ENCODE data around the gene TRPV5. TPM values are rescaled to one million over a fixed set of nuclear protein-coding genes. Genes with fewer than 3 reads are reported as not detected.

TRPV5 gene
- total and polyA plus RNA-seq, 4 donors, result not detected

DNA sequence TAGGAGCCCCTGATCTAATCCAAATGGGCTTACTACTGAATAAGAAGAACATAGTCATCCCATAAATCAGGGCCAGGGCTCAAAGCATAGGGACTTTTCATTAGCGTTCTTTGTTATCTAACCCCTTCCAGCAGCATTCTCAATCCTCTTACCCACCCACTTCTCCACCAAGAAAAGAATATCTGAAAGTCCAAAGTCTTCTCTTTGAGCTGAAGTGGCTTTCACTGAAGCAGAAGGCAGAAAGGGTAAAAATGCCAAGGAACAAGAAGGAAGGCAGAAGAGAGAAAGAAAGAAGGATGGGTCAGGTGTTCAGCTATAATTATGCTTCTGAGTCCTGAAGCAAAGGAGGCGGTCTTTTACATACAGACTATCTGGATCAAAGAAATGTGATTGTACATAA, 10.2 kb downstream of the TRPV5 start:
- WGBS, 2 donors, result 49 to 50% methylated on average over 2 of the region's 2 CpGs
- intact Hi-C loops (cut with DNase I), result no loop called here
- Histone ChIP-seq H3K36me3 (ENCODE audit: control insufficient read depth in 1 of 2, insufficient read depth in 2 of 2, low read length in 1 of 2) (no peaks in the 10 kb centered on the region), H3K27ac (ENCODE audit: low read depth in 1 of 2, low read length in 2 of 2) (no peak overlapping the region), H3K4me3 (ENCODE audit: low read length in 2 of 2) (no peak overlapping the region), H3K27me3 (ENCODE audit: control insufficient read depth in 1 of 2, insufficient read depth in 2 of 2, low read length in 1 of 2) (no peaks in the 10 kb centered on the region), H3K4me1 (ENCODE audit: control insufficient read depth in 1 of 2, insufficient read depth in 2 of 2, low read length in 2 of 2) (no peaks in the 10 kb centered on the region), H3K9me3 (ENCODE audit: control insufficient read depth, low read length) (no peaks in the 10 kb centered on the region)
- DNase-seq, result no peak
- ATAC-seq (ENCODE audit: low FRiP score), result no peak

DNA sequence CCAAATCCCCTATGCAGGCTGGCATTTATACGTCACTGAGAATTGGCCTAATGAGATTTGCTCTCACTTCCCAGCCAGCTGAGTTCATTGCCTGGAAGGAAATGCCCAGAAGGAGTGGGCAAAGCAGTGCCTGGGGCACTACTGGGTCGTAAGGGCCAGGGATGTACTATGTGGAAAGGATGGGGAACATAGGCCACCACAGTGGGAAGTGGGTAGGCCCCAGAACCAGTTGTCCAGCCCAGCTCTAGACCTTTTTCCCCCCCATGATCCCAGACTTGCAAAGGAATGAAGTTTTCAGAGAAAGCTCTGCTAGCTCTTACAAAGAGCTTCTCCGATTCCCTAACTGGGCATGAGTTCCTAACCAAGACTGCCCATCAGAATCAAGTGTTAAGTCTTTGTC, 13.9 kb downstream of the TRPV5 start:
- WGBS, 2 donors, result 86 to 87% methylated on average over 3 of the region's 3 CpGs
- intact Hi-C loops (cut with DNase I), result no loop called here
- no peak for ATAC-seq (ENCODE audit: low FRiP score)

DNA sequence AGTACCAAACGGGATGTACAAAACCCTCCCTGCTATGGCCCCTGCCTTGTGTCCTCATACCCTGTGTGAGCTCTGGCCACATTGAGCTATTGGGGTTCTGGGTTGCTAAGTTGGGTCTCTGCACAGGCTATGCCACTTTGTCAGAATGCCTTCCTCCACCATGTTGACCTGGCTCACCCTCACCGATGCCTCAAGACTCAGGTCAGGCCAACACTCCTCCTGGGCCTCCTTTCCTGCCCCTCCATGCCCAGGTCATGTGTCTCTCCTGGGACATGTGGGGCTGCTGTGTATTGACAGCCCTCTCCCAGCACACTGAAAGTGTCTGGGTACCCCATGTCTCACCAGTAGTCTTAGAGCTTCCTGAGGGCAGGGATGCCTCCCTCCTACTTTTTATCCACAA, 14.6 kb downstream of the TRPV5 start:
- no peaks in the 10 kb centered on the region for H3K36me3 ChIP-seq (ENCODE audit: control insufficient read depth in 1 of 2, insufficient read depth in 2 of 2, low read length in 1 of 2)
- no peak overlapping the region for H3K4me3 ChIP-seq (ENCODE audit: low read length in 2 of 2)
- no peaks in the 10 kb centered on the region for H3K9me3 ChIP-seq (ENCODE audit: control insufficient read depth, low read length)
- H3K27ac ChIP-seq (ENCODE audit: low read depth in 1 of 2, low read length in 2 of 2), result no peak overlapping the region
- ATAC-seq (ENCODE audit: low FRiP score), result no peak
- H3K4me1 ChIP-seq (ENCODE audit: control insufficient read depth in 1 of 2, insufficient read depth in 2 of 2, low read length in 2 of 2), result no peaks in the 10 kb centered on the region
- intact Hi-C loops (cut with DNase I), result no loop called here
- H3K27me3 ChIP-seq (ENCODE audit: control insufficient read depth in 1 of 2, insufficient read depth in 2 of 2, low read length in 1 of 2), result no peaks in the 10 kb centered on the region
- DNase-seq, result no peak
- WGBS, 2 donors, result 74 to 81% methylated on average over 2 of the region's 2 CpGs

More for the DNA sequence above, 13.9 kb downstream of the TRPV5 start:
- no peaks in the 10 kb centered on the region for H3K27me3 ChIP-seq (ENCODE audit: control insufficient read depth in 1 of 2, insufficient read depth in 2 of 2, low read length in 1 of 2)
- no peaks in the 10 kb centered on the region for H3K9me3 ChIP-seq (ENCODE audit: control insufficient read depth, low read length)
- no peaks in the 10 kb centered on the region for H3K36me3 ChIP-seq (ENCODE audit: control insufficient read depth in 1 of 2, insufficient read depth in 2 of 2, low read length in 1 of 2)
- no peak for DNase-seq
- no peaks in the 10 kb centered on the region for H3K4me1 ChIP-seq (ENCODE audit: control insufficient read depth in 1 of 2, insufficient read depth in 2 of 2, low read length in 2 of 2)
- no peak overlapping the region for H3K4me3 ChIP-seq (ENCODE audit: low read length in 2 of 2)
- H3K27ac ChIP-seq (ENCODE audit: low read depth in 1 of 2, low read length in 2 of 2), result no peak overlapping the region

DNA sequence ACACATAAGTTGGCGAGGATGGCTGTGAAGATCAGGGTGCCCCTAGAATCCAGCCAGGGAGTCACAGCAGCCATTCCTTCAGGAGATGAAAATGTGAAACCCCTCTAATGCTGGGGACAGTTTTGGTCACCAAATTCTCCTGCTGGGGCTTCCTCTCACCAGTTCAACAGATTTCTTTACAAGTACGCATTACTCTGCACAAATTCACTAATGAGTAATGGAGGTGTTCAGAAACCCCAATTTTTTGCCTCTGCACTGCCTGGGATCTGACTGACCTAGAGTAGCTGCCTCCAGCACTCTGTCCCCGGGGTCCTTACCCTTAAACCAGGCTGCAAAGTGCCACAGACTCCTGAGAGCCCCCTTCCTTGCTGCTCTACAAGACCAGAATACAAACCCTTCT, 16.1 kb downstream of the TRPV5 start:
- WGBS, 2 donors, result 80 to 81% methylated on average over 3 of the region's 3 CpGs
- intact Hi-C loops (cut with DNase I), result no loop called here
- no peak for ATAC-seq (ENCODE audit: low FRiP score)
- Histone ChIP-seq H3K9me3 (ENCODE audit: control insufficient read depth, low read length) (no peaks in the 10 kb centered on the region), H3K27me3 (ENCODE audit: control insufficient read depth in 1 of 2, insufficient read depth in 2 of 2, low read length in 1 of 2) (no peaks in the 10 kb centered on the region), H3K4me1 (ENCODE audit: control insufficient read depth in 1 of 2, insufficient read depth in 2 of 2, low read length in 2 of 2) (no peaks in the 10 kb centered on the region), H3K36me3 (ENCODE audit: control insufficient read depth in 1 of 2, insufficient read depth in 2 of 2, low read length in 1 of 2) (no peaks in the 10 kb centered on the region), H3K4me3 (ENCODE audit: low read length in 2 of 2) (no peak overlapping the region), H3K27ac (ENCODE audit: low read depth in 1 of 2, low read length in 2 of 2) (no peak overlapping the region)
- DNase-seq, result no peak

DNA sequence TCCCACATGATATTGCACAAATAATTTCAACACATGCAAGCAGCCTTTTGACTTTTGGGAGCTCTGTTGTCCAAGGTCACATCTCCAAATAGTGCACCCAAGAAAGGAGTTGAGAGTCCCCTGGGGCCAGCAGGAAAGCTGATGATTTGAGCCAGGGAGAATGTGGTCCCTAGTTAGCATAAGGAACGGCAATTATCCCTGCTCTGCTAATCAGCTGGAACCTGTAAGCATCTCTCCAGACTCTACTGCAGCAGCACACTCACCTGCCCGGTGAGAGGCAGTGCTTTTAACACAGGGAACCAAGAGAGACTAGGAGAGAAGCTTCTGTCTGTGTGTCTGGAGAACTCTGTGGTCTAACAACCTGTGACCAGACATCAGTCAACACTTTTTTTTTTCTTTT, 17.0 kb downstream of the TRPV5 start:
- intact Hi-C loops (cut with DNase I), result no loop called here
- no peaks in the 10 kb centered on the region for H3K36me3 ChIP-seq (ENCODE audit: control insufficient read depth in 1 of 2, insufficient read depth in 2 of 2, low read length in 1 of 2)
- ATAC-seq (ENCODE audit: low FRiP score), result no peak
- DNase-seq, result no peak
- WGBS, 2 donors, result 31 to 47% methylated on average over 2 of the region's 2 CpGs
- H3K4me1 ChIP-seq (ENCODE audit: control insufficient read depth in 1 of 2, insufficient read depth in 2 of 2, low read length in 2 of 2), result no peaks in the 10 kb centered on the region
- H3K4me3 ChIP-seq (ENCODE audit: low read length in 2 of 2), result no peak overlapping the region
- H3K9me3 ChIP-seq (ENCODE audit: control insufficient read depth, low read length), result no peaks in the 10 kb centered on the region
- H3K27ac ChIP-seq (ENCODE audit: low read depth in 1 of 2, low read length in 2 of 2), result no peak overlapping the region
- H3K27me3 ChIP-seq (ENCODE audit: control insufficient read depth in 1 of 2, insufficient read depth in 2 of 2, low read length in 1 of 2), result no peaks in the 10 kb centered on the region

DNA sequence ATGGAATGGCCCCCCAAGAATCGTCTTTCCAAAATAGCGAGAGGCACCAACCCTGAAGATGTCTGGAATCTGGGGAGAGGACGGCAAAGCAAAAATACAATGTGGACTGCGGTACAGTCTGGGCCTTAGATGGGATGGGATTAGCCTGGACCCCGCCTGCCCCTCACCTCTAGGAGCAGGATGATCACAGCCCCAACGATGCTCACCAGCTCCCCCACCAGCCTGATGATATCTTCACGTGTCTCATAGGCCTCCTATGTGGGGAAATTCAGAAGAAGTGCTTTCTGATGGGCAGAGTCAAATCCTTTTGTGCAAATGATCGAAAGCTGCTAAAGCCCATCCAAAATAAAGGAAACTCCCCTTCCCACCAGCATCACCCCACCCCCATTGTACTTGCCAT, 18.2 kb downstream of the TRPV5 start:
- Histone ChIP-seq H3K4me3 (ENCODE audit: low read length in 2 of 2) (no peak overlapping the region), H3K9me3 (ENCODE audit: control insufficient read depth, low read length) (no peaks in the 10 kb centered on the region), H3K4me1 (ENCODE audit: control insufficient read depth in 1 of 2, insufficient read depth in 2 of 2, low read length in 2 of 2) (no peaks in the 10 kb centered on the region), H3K27me3 (ENCODE audit: control insufficient read depth in 1 of 2, insufficient read depth in 2 of 2, low read length in 1 of 2) (no peaks in the 10 kb centered on the region), H3K27ac (ENCODE audit: low read depth in 1 of 2, low read length in 2 of 2) (no peak overlapping the region), H3K36me3 (ENCODE audit: control insufficient read depth in 1 of 2, insufficient read depth in 2 of 2, low read length in 1 of 2) (no peaks in the 10 kb centered on the region)
- WGBS, 2 donors, result 89 to 91% methylated on average over 8 of the region's 8 CpGs
- no peak for DNase-seq
- intact Hi-C loops (cut with DNase I), result no loop called here
- ATAC-seq (ENCODE audit: low FRiP score), result no peak

DNA sequence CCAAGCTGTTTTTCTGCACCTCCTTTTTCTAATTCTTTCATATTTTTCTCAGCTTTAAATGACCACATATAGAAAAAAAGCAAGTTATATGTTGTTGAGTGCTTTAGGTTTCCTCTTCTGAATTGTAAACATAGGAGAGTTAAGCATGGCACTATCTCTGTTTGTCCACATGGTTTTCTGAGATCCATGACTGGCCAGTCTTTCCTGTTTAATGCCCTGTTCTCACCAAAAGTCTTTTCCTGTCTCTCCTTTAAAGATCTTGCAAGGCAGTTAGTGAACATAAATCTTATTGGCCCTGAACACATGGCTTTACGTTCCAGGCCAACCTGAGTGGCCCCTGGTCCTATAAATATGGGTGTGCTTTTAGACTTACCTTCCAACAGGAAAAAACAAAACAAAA, 19.4 kb downstream of the TRPV5 start:
- DNase-seq (no peak), ATAC-seq (ENCODE audit: low FRiP score) (no peak)
- Histone ChIP-seq H3K36me3 (ENCODE audit: control insufficient read depth in 1 of 2, insufficient read depth in 2 of 2, low read length in 1 of 2) (no peaks in the 10 kb centered on the region), H3K27ac (ENCODE audit: low read depth in 1 of 2, low read length in 2 of 2) (no peak overlapping the region), H3K27me3 (ENCODE audit: control insufficient read depth in 1 of 2, insufficient read depth in 2 of 2, low read length in 1 of 2) (no peaks in the 10 kb centered on the region), H3K4me3 (ENCODE audit: low read length in 2 of 2) (no peak overlapping the region), H3K4me1 (ENCODE audit: control insufficient read depth in 1 of 2, insufficient read depth in 2 of 2, low read length in 2 of 2) (no peaks in the 10 kb centered on the region), H3K9me3 (ENCODE audit: control insufficient read depth, low read length) (no peaks in the 10 kb centered on the region)
- WGBS, 2 donors, result 63% methylated on average over 1 of the region's 1 CpG
- intact Hi-C loops (cut with DNase I), result no loop called here

DNA sequence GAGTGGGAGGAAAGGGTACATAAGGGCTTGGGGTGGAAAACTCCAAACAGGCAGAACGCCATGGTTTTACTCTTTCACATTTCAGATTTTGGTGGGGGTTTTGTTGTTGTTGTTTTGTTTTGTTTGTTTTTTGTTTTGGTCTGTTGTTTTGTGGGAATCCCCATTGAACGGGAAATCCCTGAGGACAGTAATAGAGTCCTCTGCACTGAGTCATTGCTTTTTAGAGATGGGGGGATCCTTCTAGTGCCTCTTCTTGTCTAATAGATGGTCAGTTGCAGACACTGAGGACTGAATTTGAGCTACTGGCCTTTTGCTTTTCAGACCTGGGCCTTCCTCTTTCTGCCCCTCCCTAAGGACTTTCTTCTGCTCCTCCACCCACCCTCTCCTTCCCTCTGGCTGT, 20.0 kb downstream of the TRPV5 start:
- WGBS, 2 donors, result 80 to 85% methylated on average over 2 of the region's 2 CpGs
- Histone ChIP-seq H3K9me3 (ENCODE audit: control insufficient read depth, low read length) (no peaks in the 10 kb centered on the region), H3K4me1 (ENCODE audit: control insufficient read depth in 1 of 2, insufficient read depth in 2 of 2, low read length in 2 of 2) (no peaks in the 10 kb centered on the region), H3K4me3 (ENCODE audit: low read length in 2 of 2) (no peak overlapping the region), H3K27ac (ENCODE audit: low read depth in 1 of 2, low read length in 2 of 2) (no peak overlapping the region), H3K36me3 (ENCODE audit: control insufficient read depth in 1 of 2, insufficient read depth in 2 of 2, low read length in 1 of 2) (no peaks in the 10 kb centered on the region), H3K27me3 (ENCODE audit: control insufficient read depth in 1 of 2, insufficient read depth in 2 of 2, low read length in 1 of 2) (no peaks in the 10 kb centered on the region)
- intact Hi-C loops (cut with DNase I), result no loop called here
- no peak for ATAC-seq (ENCODE audit: low FRiP score)
- DNase-seq, result no peak

DNA sequence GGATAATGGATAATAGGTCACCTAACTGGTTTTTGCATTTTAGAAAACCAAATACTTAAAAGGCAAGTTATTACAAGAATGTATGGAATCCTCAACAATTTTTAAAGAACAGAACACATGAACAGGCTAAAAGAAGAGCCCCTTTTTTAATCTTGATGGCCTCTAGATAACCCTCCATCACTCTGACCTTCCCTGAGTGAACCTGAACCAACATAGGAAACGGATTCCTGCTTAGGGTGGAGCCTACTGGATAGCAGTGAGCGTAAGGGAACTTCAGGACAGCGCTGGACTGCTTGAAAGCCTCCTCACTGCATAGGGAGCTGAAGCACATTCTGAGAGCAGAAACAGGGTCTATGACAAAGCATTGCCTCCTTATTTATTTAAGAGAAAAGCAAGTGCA, 20.5 kb downstream of the TRPV5 start:
- no peak for DNase-seq
- ATAC-seq (ENCODE audit: low FRiP score), result no peak
- Histone ChIP-seq H3K9me3 (ENCODE audit: control insufficient read depth, low read length) (no peaks in the 10 kb centered on the region), H3K27me3 (ENCODE audit: control insufficient read depth in 1 of 2, insufficient read depth in 2 of 2, low read length in 1 of 2) (no peaks in the 10 kb centered on the region), H3K36me3 (ENCODE audit: control insufficient read depth in 1 of 2, insufficient read depth in 2 of 2, low read length in 1 of 2) (no peaks in the 10 kb centered on the region), H3K4me1 (ENCODE audit: control insufficient read depth in 1 of 2, insufficient read depth in 2 of 2, low read length in 2 of 2) (no peaks in the 10 kb centered on the region), H3K4me3 (ENCODE audit: low read length in 2 of 2) (no peak overlapping the region), H3K27ac (ENCODE audit: low read depth in 1 of 2, low read length in 2 of 2) (no peak overlapping the region)
- intact Hi-C loops (cut with DNase I), result no loop called here
- WGBS, 2 donors, result 44 to 47% methylated on average over 3 of the region's 3 CpGs

Data from aorta (tissue), 5 donors.